ENCODE data around the gene ITGA11.

The ITGA11 gene

GRCh38 chr15:68372291-68372811 is 59.6 kb downstream of the ITGA11 start:
- no peak for DNase-seq

GRCh38 chr15:68371851-68372250 is 60.1 kb downstream of the ITGA11 start:
- DNase-seq = no peak

- no peak for DNase-seq
Measured at GRCh38 chr15:68371160-68371559, 60.8 kb downstream of the ITGA11 start.

GRCh38 chr15:68370768-68371151 is 61.2 kb downstream of the ITGA11 start:
- no peak for DNase-seq

- no peak for DNase-seq
Measured at GRCh38 chr15:68369931-68370767, 61.8 kb downstream of the ITGA11 start.

- no peak for DNase-seq
Measured at GRCh38 chr15:68368731-68369435, 63.1 kb downstream of the ITGA11 start.

GRCh38 chr15:68367992-68368391 is 64.0 kb downstream of the ITGA11 start:
- DNase-seq = no peak

- DNase-seq = no peak
Measured at GRCh38 chr15:68367226-68367625, 64.7 kb downstream of the ITGA11 start.

- DNase-seq = no peak
Measured at GRCh38 chr15:68366314-68366713, 65.6 kb downstream of the ITGA11 start.

- DNase-seq = no peak
Measured at GRCh38 chr15:68365770-68366169, 66.2 kb downstream of the ITGA11 start.

- no peak for DNase-seq
Measured at GRCh38 chr15:68365140-68365745, 66.7 kb downstream of the ITGA11 start.

- no peak for DNase-seq
Measured at GRCh38 chr15:68364660-68365035, 67.3 kb downstream of the ITGA11 start.

GRCh38 chr15:68364028-68364659 is 67.8 kb downstream of the ITGA11 start:
- DNase-seq = no peak

GRCh38 chr15:68363353-68363752 is 68.6 kb downstream of the ITGA11 start:
- no peak for DNase-seq

GRCh38 chr15:68362537-68363126 is 69.3 kb downstream of the ITGA11 start:
- no peak for DNase-seq

GRCh38 chr15:68360721-68361120 is 71.2 kb downstream of the ITGA11 start:
- DNase-seq = no peak

- DNase-seq = no peak
Measured at GRCh38 chr15:68356778-68357177, 75.2 kb downstream of the ITGA11 start.

GRCh38 chr15:68354923-68355322 is 77.0 kb downstream of the ITGA11 start:
- DNase-seq = no peak

GRCh38 chr15:68354268-68354667 is 77.7 kb downstream of the ITGA11 start:
- DNase-seq = no peak

GRCh38 chr15:68353421-68354135 is 78.4 kb downstream of the ITGA11 start:
- DNase-seq = no peak

- no peak for DNase-seq
Measured at GRCh38 chr15:68352401-68353062, 79.4 kb downstream of the ITGA11 start.

GRCh38 chr15:68349151-68349550 is 82.8 kb downstream of the ITGA11 start:
- no peak for DNase-seq
